ENCODE results near the gene CISH. TPM values are rescaled to one million over a fixed set of nuclear protein-coding genes. Genes with fewer than 3 reads are reported as not detected.
A peak's percentile ranks its signal among the peaks of the same experiment; 100 is the strongest.

CISH gene
- total RNA-seq, 1 experiment from 2014 or later = 2.3 TPM

- Histone ChIP-seq H3K9ac (ENCODE audit: low read length) (no peak overlapping the region), H4K20me1 (ENCODE audit: low read length) (no peaks in the 10 kb centered on the region), H3K9me2 (replicated peaks; ENCODE audit: low read length) (no peaks in the 10 kb centered on the region), H3K27me3 (ENCODE audit: low read length) (no peaks in the 10 kb centered on the region), H2AFZ (ENCODE audit: low read length) (no peak overlapping the region), H3K9me3 (ENCODE audit: low read length) (no peaks in the 10 kb centered on the region), H3K79me2 (ENCODE audit: low read length) (peaks cover 11% of the 10 kb centered on the region), H3K4me1 (ENCODE audit: insufficient read depth, low read length) (peaks cover 14% of the 10 kb centered on the region; the same call in 1 of the 2 replicates), H3K36me3 (ENCODE audit: low read depth, low read length) (peaks cover 3% of the 10 kb centered on the region; the same call in 1 of the 2 replicates), H3K4me2 (ENCODE audit: low read length) (no peak overlapping the region), H3F3A (ENCODE audit: low read length, unreplicated experiment) (peaks cover 4% of the 10 kb centered on the region), H3K27ac (ENCODE audit: low read length) (no peak overlapping the region), H3K4me3 (ENCODE audit: low read length) (no peak overlapping the region)
- BruUV-seq (replicated peaks) = no TSS peak
- ChIA-PET CTCF (no interaction called here), POLR2A (ENCODE audit: unreplicated experiment) (no interaction called here)
- TF ChIP-seq EZH2phosphoT487 (IDR thresholded peaks at IDR 0.05; ENCODE audit: borderline replicate concordance, low read length) (no peak), EZH2 (IDR thresholded peaks at IDR 0.05; ENCODE audit: low read length, unreplicated experiment) (no peak)
- TF ChIP-seq, protein P1, sequence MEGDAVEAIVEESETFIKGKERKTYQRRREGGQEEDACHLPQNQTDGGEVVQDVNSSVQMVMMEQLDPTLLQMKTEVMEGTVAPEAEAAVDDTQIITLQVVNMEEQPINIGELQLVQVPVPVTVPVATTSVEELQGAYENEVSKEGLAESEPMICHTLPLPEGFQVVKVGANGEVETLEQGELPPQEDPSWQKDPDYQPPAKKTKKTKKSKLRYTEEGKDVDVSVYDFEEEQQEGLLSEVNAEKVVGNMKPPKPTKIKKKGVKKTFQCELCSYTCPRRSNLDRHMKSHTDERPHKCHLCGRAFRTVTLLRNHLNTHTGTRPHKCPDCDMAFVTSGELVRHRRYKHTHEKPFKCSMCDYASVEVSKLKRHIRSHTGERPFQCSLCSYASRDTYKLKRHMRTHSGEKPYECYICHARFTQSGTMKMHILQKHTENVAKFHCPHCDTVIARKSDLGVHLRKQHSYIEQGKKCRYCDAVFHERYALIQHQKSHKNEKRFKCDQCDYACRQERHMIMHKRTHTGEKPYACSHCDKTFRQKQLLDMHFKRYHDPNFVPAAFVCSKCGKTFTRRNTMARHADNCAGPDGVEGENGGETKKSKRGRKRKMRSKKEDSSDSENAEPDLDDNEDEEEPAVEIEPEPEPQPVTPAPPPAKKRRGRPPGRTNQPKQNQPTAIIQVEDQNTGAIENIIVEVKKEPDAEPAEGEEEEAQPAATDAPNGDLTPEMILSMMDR (conservative IDR thresholded peaks at IDR 0.05; ENCODE audit: low read depth, low read length) = peak; percentile 87
- DNase-seq (peak; percentile 72), ATAC-seq (peak; percentile 4; the same call in 1 of the 2 replicates)
- intact Hi-C loops (cut with micrococcal nuclease) = loop anchor here (1.0 kb wide), 1 partner anchor 42 kb away; no protein-coding TSS in a partner anchor
Observed at GRCh38 chr3:50572158-50572557, 39.4 kb downstream of the CISH start.

- H2AFZ ChIP-seq (ENCODE audit: low read length) = no peak overlapping the region
- TF ChIP-seq, protein P1 (conservative IDR thresholded peaks at IDR 0.05; ENCODE audit: low read depth, low read length) = no peak
- no peak for TF ChIP-seq EZH2 (IDR thresholded peaks at IDR 0.05; ENCODE audit: low read length, unreplicated experiment)
- no peak for TF ChIP-seq EZH2phosphoT487 (IDR thresholded peaks at IDR 0.05; ENCODE audit: borderline replicate concordance, low read length)
- no TSS peak for BruUV-seq (replicated peaks)
- ChIA-PET POLR2A (ENCODE audit: unreplicated experiment) (interaction anchor here (0.7 kb wide), 1 partner anchor 15 kb away, joined by 5 read pairs; no protein-coding TSS in a partner anchor), CTCF (no interaction called here)
- peaks cover 3% of the 10 kb centered on the region; the same call in 1 of the 2 replicates for H3K36me3 ChIP-seq (ENCODE audit: low read depth, low read length)
- no peak overlapping the region for H3K27ac ChIP-seq (ENCODE audit: low read length)
- H3F3A ChIP-seq (ENCODE audit: low read length, unreplicated experiment) = peaks cover 4% of the 10 kb centered on the region
- peaks cover 11% of the 10 kb centered on the region for H3K79me2 ChIP-seq (ENCODE audit: low read length)
- H3K27me3 ChIP-seq (ENCODE audit: low read length) = no peaks in the 10 kb centered on the region
- H3K9me3 ChIP-seq (ENCODE audit: low read length) = no peaks in the 10 kb centered on the region
- H3K4me3 ChIP-seq (ENCODE audit: low read length) = no peak overlapping the region
- ATAC-seq (no peak), DNase-seq (no peak)
- no peak overlapping the region for H3K4me2 ChIP-seq (ENCODE audit: low read length)
- no peaks in the 10 kb centered on the region for H3K9me2 ChIP-seq (replicated peaks; ENCODE audit: low read length)
- H3K4me1 ChIP-seq (ENCODE audit: insufficient read depth, low read length) = peaks cover 21% of the 10 kb centered on the region; the same call in 1 of the 2 replicates
- intact Hi-C loops (cut with micrococcal nuclease) = no loop called here
- no peak overlapping the region for H3K9ac ChIP-seq (ENCODE audit: low read length)
- no peaks in the 10 kb centered on the region for H4K20me1 ChIP-seq (ENCODE audit: low read length)
Observed at GRCh38 chr3:50571486-50571885, 40.1 kb downstream of the CISH start.

- Histone ChIP-seq H3F3A (ENCODE audit: low read length, unreplicated experiment) (peaks cover 4% of the 10 kb centered on the region), H4K20me1 (ENCODE audit: low read length) (no peaks in the 10 kb centered on the region), H3K4me1 (ENCODE audit: insufficient read depth, low read length) (peaks cover 22% of the 10 kb centered on the region; the same call in 1 of the 2 replicates), H3K9me3 (ENCODE audit: low read length) (no peaks in the 10 kb centered on the region), H3K27me3 (ENCODE audit: low read length) (no peaks in the 10 kb centered on the region), H3K4me2 (ENCODE audit: low read length) (peak overlapping the region; percentile 88), H3K79me2 (ENCODE audit: low read length) (peaks cover 11% of the 10 kb centered on the region), H3K9me2 (replicated peaks; ENCODE audit: low read length) (no peaks in the 10 kb centered on the region), H3K4me3 (ENCODE audit: low read length) (peak overlapping the region; percentile 79), H3K9ac (ENCODE audit: low read length) (peak overlapping the region; percentile 89), H2AFZ (ENCODE audit: low read length) (no peak overlapping the region), H3K36me3 (ENCODE audit: low read depth, low read length) (peaks cover 3% of the 10 kb centered on the region; the same call in 1 of the 2 replicates), H3K27ac (ENCODE audit: low read length) (no peak overlapping the region)
- DNase-seq = no peak
- no peak for ATAC-seq
- POLR2A ChIA-PET (ENCODE audit: unreplicated experiment) = no interaction called here
- intact Hi-C loops (cut with micrococcal nuclease) = no loop called here
- TF ChIP-seq EZH2phosphoT487 (IDR thresholded peaks at IDR 0.05; ENCODE audit: borderline replicate concordance, low read length) (no peak), EZH2 (IDR thresholded peaks at IDR 0.05; ENCODE audit: low read length, unreplicated experiment) (no peak)
- CTCF ChIA-PET = no interaction called here
- no TSS peak for BruUV-seq (replicated peaks)
Observed at GRCh38 chr3:50570508-50571279, 40.9 kb downstream of the CISH start.

All from PC-3 (cell line).